Measurements from ENCODE around the gene CBX6.

- TF ChIP-seq CTCF (IDR thresholded peaks at IDR 0.05), result no peak
- no peak for TF ChIP-seq EP300 (IDR thresholded peaks at IDR 0.05)
- no peak for TF ChIP-seq POLR2A (IDR thresholded peaks at IDR 0.05)
Measured at GRCh38 chr22:38850399-38850798, 21.6 kb downstream of the CBX6 start.
